K562 (cell line): Measurements from ENCODE around the gene KCNQ5.

Experiments
- RFX1 ChIP-seq: fragments of 450-650 bp; IDR thresholded peaks from 2 replicates; pipeline ENCODE4 v1.6.1; 2016; ENCODE audit warnings: mild to moderate bottlenecking, moderate library complexity
- ZNF121 ChIP-seq: sonication (generic); formaldehyde crosslinking; conservative IDR thresholded peaks from 2 replicates; pipeline ENCODE4 v1.8.0; 2022; ENCODE audit warnings: missing genetic modification reagents
- TF ChIP-seq, protein P1 (sequence below): fragments of 250-450 bp; sonication (Bioruptor Pico); IDR thresholded peaks from 2 replicates; pipeline ENCODE4 v1.9.0; 2021; ENCODE audit warnings: mild to moderate bottlenecking

- TF ChIP-seq ZNF121 (CRISPR knock-in tag) (no peak), RFX1 (no peak)
- TF ChIP-seq, protein P1, sequence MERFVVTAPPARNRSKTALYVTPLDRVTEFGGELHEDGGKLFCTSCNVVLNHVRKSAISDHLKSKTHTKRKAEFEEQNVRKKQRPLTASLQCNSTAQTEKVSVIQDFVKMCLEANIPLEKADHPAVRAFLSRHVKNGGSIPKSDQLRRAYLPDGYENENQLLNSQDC (CRISPR knock-in tag), result no peak
Measured at GRCh38 chr6:72820153-72820552, 198.3 kb downstream of the KCNQ5 start.
